ENCODE data around the gene COL20A1.

- TF ChIP-seq NKX3-1 (CRISPR knock-in tag; IDR thresholded peaks at IDR 0.05) (no peak), CEBPB (IDR thresholded peaks at IDR 0.05; ENCODE audit: borderline replicate concordance, low read depth, low read length) (no peak)
These were observed 72.0 kb downstream of the COL20A1 start for GRCh38 chr20:63364801-63365585.
